ENCODE results near the gene PHKA2. TPM values are rescaled to one million over a fixed set of nuclear protein-coding genes. Genes with fewer than 3 reads are reported as not detected.

Gene PHKA2
- total RNA-seq, 1 donor from 2014 or later = 41.2 TPM

- no peaks in the 10 kb centered on the region for H3K36me3 ChIP-seq
- no peak for TF ChIP-seq CTCF (IDR thresholded peaks at IDR 0.05; ENCODE audit: borderline replicate concordance)
- no peak overlapping the region for H3K4me3 ChIP-seq
- H3K27me3 ChIP-seq (ENCODE audit: low read depth) = no peaks in the 10 kb centered on the region
- no peak for DNase-seq
- intact Hi-C loops (cut with micrococcal nuclease) = no loop called here
- H3K27ac ChIP-seq (replicated peaks) = peak overlapping the region; percentile 59
- H3K9me3 ChIP-seq (replicated peaks) = no peaks in the 10 kb centered on the region
- H3K4me1 ChIP-seq = peaks cover 40% of the 10 kb centered on the region
Measured at GRCh38 chrX:18891548-18891945, 92.4 kb downstream of the PHKA2 start.

GRCh38 chrX:18890724-18891547 lies 93.0 kb downstream of the PHKA2 start:
- Histone ChIP-seq H3K9me3 (replicated peaks) (no peaks in the 10 kb centered on the region), H3K4me1 (peaks cover 34% of the 10 kb centered on the region), H3K27ac (replicated peaks) (peak overlapping the region; percentile 59), H3K27me3 (ENCODE audit: low read depth) (no peaks in the 10 kb centered on the region), H3K4me3 (no peak overlapping the region), H3K36me3 (no peaks in the 10 kb centered on the region)
- no peak for DNase-seq
- TF ChIP-seq CTCF (IDR thresholded peaks at IDR 0.05; ENCODE audit: borderline replicate concordance) = no peak
- intact Hi-C loops (cut with micrococcal nuclease) = no loop called here

DNA sequence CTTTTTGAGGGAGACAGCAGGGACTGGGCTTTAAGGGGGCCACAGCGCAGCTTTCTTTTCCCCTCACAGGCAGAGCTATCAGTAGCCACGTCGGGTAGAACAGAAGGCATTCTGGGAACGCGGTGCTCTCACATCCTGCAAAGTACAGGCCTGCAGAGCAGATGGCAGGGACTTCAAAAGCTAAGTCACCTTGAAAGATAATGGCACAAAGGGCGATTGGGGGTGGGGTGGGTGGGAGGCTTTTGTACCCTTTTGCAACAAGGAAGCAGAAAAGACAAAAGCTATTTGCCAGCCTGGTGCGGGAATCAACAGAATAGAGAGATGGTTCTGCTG lies 93.9 kb downstream of the PHKA2 start:
- Histone ChIP-seq H3K27ac (replicated peaks) (no peak overlapping the region), H3K36me3 (no peaks in the 10 kb centered on the region), H3K9me3 (replicated peaks) (no peaks in the 10 kb centered on the region), H3K4me3 (no peak overlapping the region), H3K4me1 (peaks cover 41% of the 10 kb centered on the region), H3K27me3 (ENCODE audit: low read depth) (no peaks in the 10 kb centered on the region)
- no peak for TF ChIP-seq CTCF (IDR thresholded peaks at IDR 0.05; ENCODE audit: borderline replicate concordance)
- no peak for DNase-seq
- intact Hi-C loops (cut with micrococcal nuclease) = no loop called here

- H3K27me3 ChIP-seq (ENCODE audit: low read depth) = no peaks in the 10 kb centered on the region
- no peaks in the 10 kb centered on the region for H3K36me3 ChIP-seq
- H3K9me3 ChIP-seq (replicated peaks) = no peaks in the 10 kb centered on the region
- no peak for DNase-seq
- no peak for TF ChIP-seq CTCF (IDR thresholded peaks at IDR 0.05; ENCODE audit: borderline replicate concordance)
- H3K4me3 ChIP-seq = no peak overlapping the region
- intact Hi-C loops (cut with micrococcal nuclease) = loop anchor here (10.0 kb wide), 1 partner anchor 215 kb away; the partner anchor contains the start of gene RS1
- no peak overlapping the region for H3K27ac ChIP-seq (replicated peaks)
- H3K4me1 ChIP-seq = peaks cover 41% of the 10 kb centered on the region
Measured at GRCh38 chrX:18889346-18890048, 94.4 kb downstream of the PHKA2 start.

GRCh38 chrX:18888281-18888680 lies 95.6 kb downstream of the PHKA2 start:
- H3K4me3 ChIP-seq = no peak overlapping the region
- DNase-seq = no peak
- H3K36me3 ChIP-seq = no peaks in the 10 kb centered on the region
- no peaks in the 10 kb centered on the region for H3K9me3 ChIP-seq (replicated peaks)
- H3K4me1 ChIP-seq = peaks cover 35% of the 10 kb centered on the region
- H3K27ac ChIP-seq (replicated peaks) = peak overlapping the region; percentile 93
- no peak for TF ChIP-seq CTCF (IDR thresholded peaks at IDR 0.05; ENCODE audit: borderline replicate concordance)
- no peaks in the 10 kb centered on the region for H3K27me3 ChIP-seq (ENCODE audit: low read depth)
- intact Hi-C loops (cut with micrococcal nuclease) = loop anchor here (10.0 kb wide), 1 partner anchor 213 kb away; the partner anchor contains the start of gene RS1
